GM19468 (cell line): ENCODE results near the gene TMEM151B.

Experiments
- ATAC-seq: cut with Tn5 transposase; IDR thresholded peaks from one replicate; pipeline ENCODE4 v1.9.1; 2021; ENCODE audit warnings: mild to moderate bottlenecking, moderate library complexity, moderate number of reproducible peaks; ENCODE audit not compliant: unreplicated experiment; ENCODE audit errors: extremely low read depth

The TMEM151B gene

GRCh38 chr6:44352259-44352658, 82.0 kb downstream of the TMEM151B start:
- no peak for ATAC-seq

- no peak for ATAC-seq
Measured at GRCh38 chr6:44353336-44353735, 83.1 kb downstream of the TMEM151B start.

GRCh38 chr6:44355640-44356039, 85.4 kb downstream of the TMEM151B start:
- ATAC-seq = no peak

GRCh38 chr6:44356487-44356886, 86.2 kb downstream of the TMEM151B start:
- ATAC-seq = no peak
